A673 (cell line): Measurements from ENCODE around the gene MORN4. TPM values are rescaled to one million over a fixed set of nuclear protein-coding genes. Genes with fewer than 3 reads are reported as not detected.

ENCODE experiments used
- BruUV-seq: library from RNA; stranded (reverse); fragments of 400-500 nt; replicated peaks from 2 replicates; lab custom pipeline; 2021; lab: Mats Ljungman, UMichigan
- CTCF ChIA-PET: fragments of 300-600 bp; sonication (Branson Sonifier 250); formaldehyde crosslinking; loops from one replicate; lab custom pipeline; 2022; ENCODE audit warnings: antibody characterized with exemption; lab: Charles Lee
- POLR2A ChIA-PET: fragments of 300-600 bp; sonication (Branson Sonifier 250); formaldehyde crosslinking; loops from one replicate; lab custom pipeline; 2022; ENCODE audit warnings: antibody characterized with exemption; ENCODE audit not compliant: low non-redundant PET; lab: Charles Lee
- DNase-seq: peaks from one replicate; pipeline ENCODE4 v3.0.0-alpha.2; 2015; ENCODE audit warnings: low spot score
- H3K27ac ChIP-seq: fragments of 200-600 bp; sonication (generic); 2 replicates; pipeline ENCODE4 v1.5.1; 2016; ENCODE audit warnings: mixed run types, low read depth, mild to moderate bottlenecking, mixed read lengths, antibody characterized with exemption, low read length; ENCODE audit not compliant: poor library complexity, severe bottlenecking
- H3K27me3 ChIP-seq: fragments of 200-600 bp; sonication (generic); replicated peaks from 2 replicates; pipeline ENCODE4 v1.6.1; 2017; ENCODE audit warnings: mixed run types, low read depth, mild to moderate bottlenecking, mixed read lengths, antibody characterized with exemption, low read length; ENCODE audit not compliant: insufficient read depth, poor library complexity
- H3K36me3 ChIP-seq: fragments of 200-600 bp; sonication (generic); 2 replicates; pipeline ENCODE4 v1.6.1; 2016; ENCODE audit warnings: mixed run types, mild to moderate bottlenecking, mixed read lengths, antibody characterized with exemption, low read length; ENCODE audit not compliant: insufficient read depth, poor library complexity, severe bottlenecking
- H3K4me1 ChIP-seq: fragments of 200-600 bp; sonication (generic); 2 replicates; pipeline ENCODE4 v1.6.1; 2017; ENCODE audit warnings: mixed run types, mild to moderate bottlenecking, mixed read lengths, antibody characterized with exemption, low read length; ENCODE audit not compliant: insufficient read depth, poor library complexity, severe bottlenecking
- H3K4me3 ChIP-seq: fragments of 200-600 bp; sonication (generic); 2 replicates; pipeline ENCODE4 v1.5.1; 2016; ENCODE audit warnings: low read depth, mixed run types, mild to moderate bottlenecking, mixed read lengths, low read length; ENCODE audit not compliant: poor library complexity, severe bottlenecking
- H3K9me3 ChIP-seq: fragments of 200-600 bp; sonication (generic); 2 replicates; pipeline ENCODE4 v1.6.1; 2016; ENCODE audit warnings: mixed run types, low read depth, mild to moderate bottlenecking, mixed read lengths, antibody characterized with exemption, low read length; ENCODE audit not compliant: poor library complexity, severe bottlenecking
- EZH2 ChIP-seq: fragments of 200-600 bp; sonication (generic); IDR thresholded peaks from 2 replicates; pipeline ENCODE4 v1.6.1; 2017; ENCODE audit warnings: borderline replicate concordance, low read depth, mild to moderate bottlenecking, mixed read lengths, antibody characterized with exemption, low read length; ENCODE audit not compliant: poor library complexity, severe bottlenecking
- intact Hi-C: fragments of 100-400 bp; cut with micrococcal nuclease; formaldehyde crosslinking; loops from one replicate; pipeline ENCODE4 v1.10.0; 2022; ENCODE audit not compliant: unreplicated experiment
- total RNA-seq: library from RNA; stranded (reverse); gene quantifications from 2 replicates; pipeline ENCODE4 v1.2.3, GENCODE V29; 2021
- TF ChIP-seq, protein P1 (sequence below): fragments of 300-800, 200-600 bp; sonication (generic); conservative IDR thresholded peaks from 2 replicates; pipeline ENCODE4 v1.5.1; 2017; ENCODE audit warnings: low read depth, mild to moderate bottlenecking, antibody characterized with exemption, low read length, moderate library complexity, mixed read lengths

Gene MORN4
- total RNA-seq, 1 experiment from 2014 or later, result 8.4 TPM

- Histone ChIP-seq H3K9me3 (no peaks in the 10 kb centered on the region), H3K4me1 (no peaks in the 10 kb centered on the region), H3K27me3 (no peaks in the 10 kb centered on the region), H3K36me3 (no peaks in the 10 kb centered on the region), H3K27ac (no peak overlapping the region), H3K4me3 (no peak overlapping the region)
- DNase-seq, result peak; percentile 25
- ChIA-PET POLR2A (no interaction called here), CTCF (interaction anchor here (0.5 kb wide), 1 partner anchor 113 kb away, joined by 3 read pairs; no protein-coding TSS in a partner anchor)
- TF ChIP-seq, protein P1, sequence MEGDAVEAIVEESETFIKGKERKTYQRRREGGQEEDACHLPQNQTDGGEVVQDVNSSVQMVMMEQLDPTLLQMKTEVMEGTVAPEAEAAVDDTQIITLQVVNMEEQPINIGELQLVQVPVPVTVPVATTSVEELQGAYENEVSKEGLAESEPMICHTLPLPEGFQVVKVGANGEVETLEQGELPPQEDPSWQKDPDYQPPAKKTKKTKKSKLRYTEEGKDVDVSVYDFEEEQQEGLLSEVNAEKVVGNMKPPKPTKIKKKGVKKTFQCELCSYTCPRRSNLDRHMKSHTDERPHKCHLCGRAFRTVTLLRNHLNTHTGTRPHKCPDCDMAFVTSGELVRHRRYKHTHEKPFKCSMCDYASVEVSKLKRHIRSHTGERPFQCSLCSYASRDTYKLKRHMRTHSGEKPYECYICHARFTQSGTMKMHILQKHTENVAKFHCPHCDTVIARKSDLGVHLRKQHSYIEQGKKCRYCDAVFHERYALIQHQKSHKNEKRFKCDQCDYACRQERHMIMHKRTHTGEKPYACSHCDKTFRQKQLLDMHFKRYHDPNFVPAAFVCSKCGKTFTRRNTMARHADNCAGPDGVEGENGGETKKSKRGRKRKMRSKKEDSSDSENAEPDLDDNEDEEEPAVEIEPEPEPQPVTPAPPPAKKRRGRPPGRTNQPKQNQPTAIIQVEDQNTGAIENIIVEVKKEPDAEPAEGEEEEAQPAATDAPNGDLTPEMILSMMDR, result 0 out of 2 replicates have a peak, but pooled peaks have one; percentile 27
- no peak for TF ChIP-seq EZH2
- intact Hi-C loops, result loop anchor here (2.0 kb wide), 1 partner anchor 206 kb away; no protein-coding TSS in a partner anchor
- no TSS peak for BruUV-seq
Observed at GRCh38 chr10:97612386-97612785, 20.9 kb downstream of the MORN4 start.

- no peak for DNase-seq
- Histone ChIP-seq H3K4me3 (no peak overlapping the region), H3K27me3 (no peaks in the 10 kb centered on the region), H3K27ac (no peak overlapping the region), H3K9me3 (no peaks in the 10 kb centered on the region), H3K36me3 (no peaks in the 10 kb centered on the region), H3K4me1 (no peaks in the 10 kb centered on the region)
- intact Hi-C loops, result no loop called here
- no TSS peak for BruUV-seq
- ChIA-PET POLR2A (no interaction called here), CTCF (no interaction called here)
- TF ChIP-seq EZH2, result no peak
- TF ChIP-seq, protein P1, result no peak
Observed at GRCh38 chr10:97611473-97611872, 21.8 kb downstream of the MORN4 start.

GRCh38 chr10:97608991-97609561, 24.2 kb downstream of the MORN4 start:
- CTCF ChIA-PET, result interaction anchor here (1.6 kb wide), 1 partner anchor 37 kb away, joined by 3 read pairs; the partner anchor contains the start of gene ANKRD2
- no peaks in the 10 kb centered on the region for H3K36me3 ChIP-seq

More at GRCh38 chr10:97608991-97609561, 24.2 kb downstream of the MORN4 start:
- POLR2A ChIA-PET, result no interaction called here
- no TSS peak for BruUV-seq
- intact Hi-C loops, result no loop called here
- Histone ChIP-seq H3K27ac (no peak overlapping the region), H3K9me3 (no peaks in the 10 kb centered on the region), H3K4me1 (no peaks in the 10 kb centered on the region), H3K27me3 (no peaks in the 10 kb centered on the region), H3K4me3 (no peak overlapping the region)
- no peak for TF ChIP-seq EZH2
- TF ChIP-seq, protein P1, result no peak
- DNase-seq, result no peak
